Measurements from ENCODE around the gene MYO7A.

Gene MYO7A

GRCh38 chr11:77112641-77113381, 15.2 kb upstream of the MYO7A start:
- Histone ChIP-seq H3K36me3 (no peaks in the 10 kb centered on the region), H3K27ac (no peak overlapping the region), H3K27me3 (ENCODE audit: insufficient read depth, low read depth, severe bottlenecking) (no peaks in the 10 kb centered on the region), H3K4me3 (ENCODE audit: low read depth, low read length) (no peak overlapping the region), H3K9me3 (ENCODE audit: severe bottlenecking) (no peaks in the 10 kb centered on the region)
- no peak for DNase-seq
- no peak for TF ChIP-seq CTCF (IDR thresholded peaks at IDR 0.05; ENCODE audit: low read depth, low read length)

GRCh38 chr11:77113382-77114088, 14.5 kb upstream of the MYO7A start:
- H3K27ac ChIP-seq: no peak overlapping the region
- H3K36me3 ChIP-seq: no peaks in the 10 kb centered on the region
- H3K4me3 ChIP-seq (ENCODE audit: low read depth, low read length): no peak overlapping the region
- DNase-seq: peak; percentile 49
- H3K9me3 ChIP-seq (ENCODE audit: severe bottlenecking): no peaks in the 10 kb centered on the region
- H3K27me3 ChIP-seq (ENCODE audit: insufficient read depth, low read depth, severe bottlenecking): no peaks in the 10 kb centered on the region
- peak; percentile 74 for TF ChIP-seq CTCF (IDR thresholded peaks at IDR 0.05; ENCODE audit: low read depth, low read length)

GRCh38 chr11:77114089-77114463, 14.0 kb upstream of the MYO7A start:
- H3K36me3 ChIP-seq: no peaks in the 10 kb centered on the region
- no peaks in the 10 kb centered on the region for H3K27me3 ChIP-seq (ENCODE audit: insufficient read depth, low read depth, severe bottlenecking)
- H3K27ac ChIP-seq: no peak overlapping the region
- H3K4me3 ChIP-seq (ENCODE audit: low read depth, low read length): no peak overlapping the region
- no peak for DNase-seq
- no peaks in the 10 kb centered on the region for H3K9me3 ChIP-seq (ENCODE audit: severe bottlenecking)
- no peak for TF ChIP-seq CTCF (IDR thresholded peaks at IDR 0.05; ENCODE audit: low read depth, low read length)

- H3K27ac ChIP-seq: no peak overlapping the region
- H3K36me3 ChIP-seq: no peaks in the 10 kb centered on the region
- no peaks in the 10 kb centered on the region for H3K27me3 ChIP-seq (ENCODE audit: insufficient read depth, low read depth, severe bottlenecking)
- TF ChIP-seq CTCF (IDR thresholded peaks at IDR 0.05; ENCODE audit: low read depth, low read length): peak; percentile 59
- no peak overlapping the region for H3K4me3 ChIP-seq (ENCODE audit: low read depth, low read length)
- no peak for DNase-seq
- H3K9me3 ChIP-seq (ENCODE audit: severe bottlenecking): no peaks in the 10 kb centered on the region
Observed at GRCh38 chr11:77115181-77115611, 12.8 kb upstream of the MYO7A start.

- no peaks in the 10 kb centered on the region for H3K27me3 ChIP-seq (ENCODE audit: insufficient read depth, low read depth, severe bottlenecking)
- no peak for TF ChIP-seq CTCF (IDR thresholded peaks at IDR 0.05; ENCODE audit: low read depth, low read length)
- no peak overlapping the region for H3K27ac ChIP-seq
- DNase-seq: no peak
- H3K4me3 ChIP-seq (ENCODE audit: low read depth, low read length): no peak overlapping the region
- no peaks in the 10 kb centered on the region for H3K9me3 ChIP-seq (ENCODE audit: severe bottlenecking)
- H3K36me3 ChIP-seq: no peaks in the 10 kb centered on the region
Observed at GRCh38 chr11:77115956-77116355, 12.1 kb upstream of the MYO7A start.

Data from WERI-Rb-1 (cell line).